ENCODE measurements around the gene ZFR2.
A peak's percentile ranks its signal among the peaks of the same experiment; 100 is the strongest.
"Not testable (repeated sequence)": the region's sequence is repeated elsewhere in the genome, so short reads cannot be mapped to it uniquely, and the experiment has no call there.

Gene ZFR2

GRCh38 chr19:3868770-3869456 lies at the start of gene ZFR2:
Gene ZFR2, minus strand, starts transcription at chr19:3869038. Its CDS starts 21 bp downstream, at chr19:3869017.
- DNase-seq: peak in 2 of 3 experiments; percentile 99 to 100

GRCh38 chr19:3916033-3916432 lies 47.2 kb upstream of the ZFR2 start:
- no peak for DNase-seq

GRCh38 chr19:3914199-3914598 lies 45.4 kb upstream of the ZFR2 start:
- DNase-seq: no peak

GRCh38 chr19:3910105-3910504 lies 41.3 kb upstream of the ZFR2 start:
- no peak for DNase-seq

GRCh38 chr19:3908266-3909054 lies 39.6 kb upstream of the ZFR2 start:
- DNase-seq: no peak

GRCh38 chr19:3907626-3908265 lies 38.9 kb upstream of the ZFR2 start:
- no peak for DNase-seq

GRCh38 chr19:3904233-3904632 lies 35.4 kb upstream of the ZFR2 start:
- DNase-seq: no peak

- DNase-seq: no peak
Measured at GRCh38 chr19:3902317-3902973, 33.6 kb upstream of the ZFR2 start.

GRCh38 chr19:3899531-3900294 lies 30.9 kb upstream of the ZFR2 start:
- DNase-seq: no peak

GRCh38 chr19:3898426-3898825 lies 29.6 kb upstream of the ZFR2 start:
- no peak for DNase-seq

GRCh38 chr19:3897936-3898335 lies 29.1 kb upstream of the ZFR2 start:
- DNase-seq: no peak

- DNase-seq: no peak
Measured at GRCh38 chr19:3895788-3896187, 26.9 kb upstream of the ZFR2 start.

GRCh38 chr19:3894959-3895358 lies 26.1 kb upstream of the ZFR2 start:
- not testable (repeated sequence) for DNase-seq

GRCh38 chr19:3893509-3894179 lies 24.8 kb upstream of the ZFR2 start:
- DNase-seq: peak in 1 of 3 experiments; percentile 84

- no peak for DNase-seq
Measured at GRCh38 chr19:3890591-3890990, 21.8 kb upstream of the ZFR2 start.

- no peak for DNase-seq
Measured at GRCh38 chr19:3882041-3882384, 13.2 kb upstream of the ZFR2 start.

GRCh38 chr19:3881272-3882040 lies 12.6 kb upstream of the ZFR2 start:
- DNase-seq: peak in 2 of 3 experiments; percentile 66 to 73

- DNase-seq: peak; percentile 84 to 95 (median 92)
Measured at GRCh38 chr19:3880471-3881271, 11.8 kb upstream of the ZFR2 start, which contains the start of gene ATCAY. Gene ATCAY, plus strand, starts transcription at chr19:3880685. Its CDS starts 5,083 bp downstream, at chr19:3885768.

- peak in 1 of 3 experiments; percentile 28 for DNase-seq
Measured at GRCh38 chr19:3879656-3880055, 10.8 kb upstream of the ZFR2 start.

GRCh38 chr19:3874695-3875094 lies 5.9 kb upstream of the ZFR2 start:
- DNase-seq: not testable (repeated sequence)

Measured in NCI-H1417 (cell line).